ENCODE results near the gene SGF29.
"Not testable (repeated sequence)": the region's sequence is repeated elsewhere in the genome, so short reads cannot be mapped to it uniquely, and the experiment has no call there.

The SGF29 gene

DNA sequence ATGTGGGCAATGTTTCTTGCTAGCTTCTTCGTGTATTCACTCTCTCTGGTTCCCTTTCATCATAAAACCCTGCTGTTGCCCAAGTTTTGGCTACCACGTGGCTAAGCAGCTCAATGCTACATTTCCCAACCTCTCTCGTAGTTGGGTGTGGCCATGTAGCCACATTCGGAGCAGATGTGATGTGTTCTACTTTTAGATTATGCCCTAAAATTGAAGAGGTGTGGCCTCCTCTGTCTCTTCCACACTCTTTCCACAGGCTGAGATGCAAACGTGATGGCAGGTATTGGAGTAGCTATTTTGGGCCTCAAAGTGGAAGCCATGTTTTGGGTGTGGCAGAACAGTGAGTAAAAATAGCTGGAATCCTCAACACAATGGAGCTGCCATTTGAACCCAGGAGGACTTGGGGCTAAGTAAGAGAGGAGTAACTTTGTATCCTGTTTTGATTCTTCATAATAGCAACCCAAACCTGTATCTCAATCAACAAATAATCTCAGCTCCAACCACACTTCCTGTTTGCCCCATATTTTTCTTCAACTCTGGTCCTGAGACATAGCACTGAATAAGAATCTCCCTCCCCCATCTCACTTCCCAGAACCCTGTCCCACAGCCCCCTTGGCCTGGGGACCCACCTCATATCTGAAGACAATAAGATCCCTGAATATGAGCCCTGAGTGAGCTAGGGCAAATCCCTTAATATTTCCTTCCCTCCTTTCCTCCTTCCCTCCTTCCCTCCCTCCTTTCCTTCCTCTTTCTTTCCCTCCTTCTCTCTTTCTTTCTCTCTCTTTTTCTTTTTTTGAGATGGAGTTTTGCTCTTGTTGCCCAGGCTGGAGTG, 19.0 kb upstream of the SGF29 start:
- no peak for DNase-seq

DNA sequence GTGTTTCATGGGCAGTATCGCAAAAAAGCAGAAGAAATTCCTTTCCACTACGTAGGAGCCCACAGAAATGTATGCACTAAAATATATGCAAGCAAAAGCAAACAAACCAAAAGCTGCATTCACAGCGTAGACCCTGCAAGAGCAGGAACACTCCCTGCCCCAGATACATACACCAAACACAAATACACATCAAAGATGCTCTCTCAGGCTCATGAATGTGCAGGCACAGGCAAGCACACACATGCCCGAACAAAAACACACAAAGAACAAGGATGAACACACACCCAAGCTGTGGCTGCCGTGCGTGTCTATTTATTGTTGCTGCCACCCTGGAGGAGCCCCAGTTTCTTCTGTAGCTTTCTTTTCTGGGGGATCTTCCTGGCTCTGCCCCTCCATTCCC, 16.6 kb upstream of the SGF29 start:
- peak; percentile 11 for DNase-seq

DNA sequence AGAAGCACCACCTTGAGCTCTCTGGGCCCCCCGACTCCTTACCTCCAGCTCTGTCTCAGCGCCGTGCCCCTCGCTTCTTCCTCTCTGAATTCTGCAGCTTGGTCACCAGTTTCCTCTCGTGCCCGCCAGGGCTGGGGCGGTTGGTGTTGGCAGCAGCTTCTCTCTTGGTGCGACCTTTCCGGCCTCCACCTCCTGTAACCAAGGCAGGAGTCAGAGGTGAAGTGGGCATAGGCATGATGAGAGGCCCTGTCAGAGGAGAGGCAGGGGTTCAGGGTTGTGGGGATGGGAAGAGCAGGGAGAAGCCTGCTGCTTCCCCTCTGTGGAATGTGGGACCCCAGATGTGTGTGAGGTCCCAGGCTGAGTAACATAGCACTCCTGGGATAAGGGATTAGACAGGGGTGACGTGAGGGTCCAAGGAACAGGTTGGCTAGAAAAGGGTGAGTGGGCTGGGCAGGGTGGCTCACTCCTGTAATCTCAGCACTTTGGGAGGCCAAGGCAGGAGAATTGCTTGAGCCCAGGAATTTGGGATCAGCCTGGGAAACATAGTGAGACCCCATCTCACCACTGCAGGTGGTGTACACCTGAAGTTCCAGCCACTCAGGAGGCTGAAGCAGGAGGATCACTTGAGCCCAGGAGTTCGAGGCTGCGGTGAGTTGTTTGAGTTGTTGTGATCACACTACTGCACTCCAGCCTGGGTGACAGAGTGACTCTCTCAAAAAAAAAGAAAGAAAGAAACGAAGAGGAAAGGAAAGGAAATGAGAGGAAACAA, 15.6 kb upstream of the SGF29 start:
- no peak for DNase-seq

DNA sequence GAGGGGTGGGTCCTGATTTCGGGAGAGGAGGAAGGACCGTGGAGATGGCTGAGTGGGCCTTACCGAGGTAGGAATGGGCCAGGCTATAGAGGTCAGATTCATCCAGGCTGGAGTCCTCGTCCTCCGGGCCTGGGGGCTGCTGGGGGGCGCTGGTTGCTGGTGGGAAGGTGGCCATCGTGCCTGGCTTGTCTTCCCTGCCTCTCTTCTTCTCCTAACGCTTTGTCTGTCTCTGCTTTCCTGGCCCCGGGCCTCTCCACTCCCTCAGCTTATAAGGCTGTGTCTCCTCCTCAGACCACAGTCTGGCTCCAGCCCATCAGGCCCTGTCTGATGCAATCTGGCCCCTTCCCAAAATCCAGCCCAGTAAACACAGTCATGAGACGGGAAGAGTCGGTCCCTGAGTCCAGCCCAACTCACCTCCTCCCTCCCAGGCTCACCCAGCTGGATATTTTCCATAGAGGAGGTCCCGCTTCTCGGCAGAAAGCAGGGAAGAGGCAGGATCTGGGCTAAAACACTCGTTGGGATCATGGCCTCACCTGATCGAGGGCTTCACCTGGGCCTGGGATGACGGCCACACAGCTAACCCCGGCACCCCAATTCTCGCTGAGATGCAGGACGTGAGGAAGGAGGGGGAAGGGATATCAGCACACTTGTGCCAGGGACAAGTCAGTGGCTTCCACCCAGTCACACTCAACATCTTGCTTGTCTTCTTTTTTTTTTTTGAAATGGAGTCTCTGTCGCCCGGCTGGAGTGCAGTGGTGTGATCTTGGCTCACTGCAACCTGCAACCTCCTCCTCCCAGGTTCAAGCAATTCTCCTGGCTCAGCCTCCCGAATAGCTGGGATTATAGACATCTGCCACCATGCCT, 14.8 kb upstream of the SGF29 start, which contains the start of gene NUPR1:
Gene NUPR1, minus strand, starts transcription at position 242 of the 864 bp plus-strand sequence. Its CDS starts 67 bp downstream, at position 175.
- DNase-seq = no peak

DNA sequence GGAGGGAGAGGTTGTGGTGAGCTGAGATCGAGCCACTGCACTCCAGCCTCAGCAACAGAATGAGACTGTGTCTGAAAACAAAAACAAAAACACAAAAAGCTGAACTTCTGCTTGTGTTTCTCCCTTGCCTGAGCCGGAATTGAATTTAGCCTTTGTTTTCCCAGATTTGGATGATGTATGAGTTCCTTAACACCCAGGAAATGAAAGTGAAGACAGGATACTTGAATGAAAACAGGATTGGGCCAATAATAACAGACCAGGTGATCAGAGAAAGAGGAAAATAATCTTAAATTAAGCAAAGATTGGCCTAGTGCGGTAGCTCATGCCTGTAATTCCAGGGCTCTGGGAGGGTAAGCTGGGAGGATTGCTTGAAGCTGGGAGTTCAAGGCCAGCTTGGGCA, 13.4 kb upstream of the SGF29 start:
- no peak for DNase-seq

DNA sequence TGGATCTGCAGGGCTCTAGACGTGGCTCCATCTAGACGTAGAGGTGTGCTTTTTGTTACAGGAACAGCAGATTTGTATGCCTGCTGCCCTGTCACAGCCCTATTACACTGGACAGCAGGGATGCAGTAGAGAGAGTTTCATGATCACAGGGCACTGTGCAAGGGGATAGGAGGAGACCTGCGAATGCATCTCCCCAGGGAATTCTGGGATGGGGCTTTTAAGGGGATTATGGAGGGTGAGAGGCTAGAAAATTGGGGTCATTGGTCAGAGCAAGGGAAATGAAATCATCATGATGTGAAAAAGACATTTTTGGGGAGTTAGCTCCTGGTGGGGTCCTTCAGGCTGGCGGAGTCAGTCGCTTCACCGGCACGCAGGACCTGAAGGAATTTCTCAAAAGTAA, 11.1 kb upstream of the SGF29 start:
- DNase-seq = no peak

DNA sequence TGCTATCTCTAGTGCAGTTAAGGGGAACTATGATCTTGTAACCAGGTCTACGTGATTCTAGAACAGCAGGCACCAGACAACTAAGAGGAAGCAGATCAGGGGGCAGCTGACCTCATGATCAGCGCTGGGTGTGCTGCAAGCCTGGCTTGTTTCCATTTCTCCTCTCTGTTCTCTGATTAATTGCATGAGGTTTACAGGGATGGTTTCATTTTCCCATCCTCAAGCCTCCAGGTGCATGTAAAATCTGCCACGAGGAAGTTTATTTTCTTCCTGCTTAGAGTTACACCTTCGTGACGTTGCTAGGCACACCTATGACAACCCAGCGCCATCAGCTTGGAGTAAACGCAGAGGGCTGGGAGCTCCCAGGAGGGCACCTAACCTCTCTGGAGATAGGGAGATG, 10.6 kb upstream of the SGF29 start:
- peak; percentile 46 for DNase-seq

DNA sequence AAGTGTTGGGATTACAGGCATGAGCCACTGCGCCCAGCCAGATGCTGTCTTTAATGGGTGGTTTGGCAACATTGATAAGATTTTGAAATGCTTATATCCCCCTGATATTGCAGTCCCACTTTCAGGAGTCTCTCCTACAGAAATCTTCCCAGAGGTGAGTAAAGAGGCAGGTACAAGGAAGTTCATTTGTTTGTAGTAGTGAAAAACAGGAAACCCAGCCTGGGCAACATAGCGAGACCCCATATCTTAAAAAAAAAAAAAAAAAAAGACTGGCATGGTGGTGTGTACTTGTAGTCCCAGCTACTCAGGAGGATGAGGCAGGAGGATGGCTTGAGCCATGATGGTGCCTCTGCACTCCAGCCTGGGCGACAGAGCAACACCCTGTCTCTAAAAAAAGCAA, 8.7 kb upstream of the SGF29 start:
- DNase-seq = no peak

DNA sequence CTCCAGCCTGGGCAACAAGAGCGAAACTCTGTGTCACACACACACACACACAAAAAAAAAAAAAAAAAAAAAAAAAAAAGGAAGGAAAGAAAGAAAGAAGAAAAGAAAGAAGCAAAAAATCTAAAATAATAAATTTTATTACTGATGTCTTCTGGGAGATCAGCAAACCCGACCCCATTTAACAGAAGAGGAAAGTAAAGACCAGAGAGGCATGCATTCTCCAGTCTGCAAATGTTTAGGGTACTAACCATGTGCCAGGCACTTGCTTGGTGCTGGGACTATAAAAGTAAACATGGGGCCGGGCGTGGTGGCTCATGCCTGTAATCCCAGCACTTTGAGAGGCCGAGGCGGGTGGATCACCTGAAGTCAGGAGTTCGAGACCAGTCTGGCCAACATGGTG, 7.8 kb upstream of the SGF29 start:
- not testable (repeated sequence) for DNase-seq

DNA sequence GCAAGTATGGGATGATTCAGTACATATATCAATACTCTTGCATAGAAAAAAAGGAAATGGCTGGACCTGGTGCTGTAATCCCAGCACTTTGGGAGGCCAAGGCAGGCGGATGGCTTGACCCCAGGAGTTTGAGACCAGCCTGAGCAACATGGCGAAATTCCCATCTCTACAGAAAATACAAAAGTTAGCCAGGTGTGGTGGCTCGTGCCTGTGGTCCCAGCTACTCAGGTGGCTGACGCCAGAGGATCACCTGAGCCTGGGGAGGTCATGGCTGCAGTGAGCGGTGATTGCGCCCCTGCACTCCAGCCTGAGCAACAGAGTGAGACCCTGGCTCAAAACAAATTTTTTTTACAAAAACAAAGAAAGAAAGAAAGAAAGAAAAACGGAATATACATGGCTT, 7.1 kb upstream of the SGF29 start:
- DNase-seq = no peak

DNA sequence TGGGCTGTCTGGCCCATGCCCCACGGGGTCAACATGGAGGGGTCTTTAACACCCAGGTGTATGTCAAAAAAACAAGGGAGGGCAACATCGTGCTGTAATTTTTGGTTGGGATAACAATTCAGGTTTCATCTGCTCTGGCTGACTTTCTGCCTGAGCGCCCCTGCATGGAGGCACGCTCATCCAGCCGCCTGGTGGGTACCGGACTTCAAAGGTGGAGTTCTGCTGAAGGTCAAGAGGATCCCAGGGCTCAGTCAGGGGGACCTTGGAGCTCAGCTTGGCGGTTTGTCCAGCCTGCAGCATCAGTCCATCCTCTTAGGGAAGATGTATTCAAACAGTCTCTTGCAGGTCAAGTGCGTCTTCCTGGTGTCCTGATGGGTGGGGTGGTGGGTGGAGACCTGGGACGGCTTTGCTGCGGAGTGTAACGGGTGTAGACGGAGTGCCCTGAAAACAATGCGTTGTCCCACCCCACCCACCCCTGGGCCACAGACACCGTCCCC, 5.4 kb upstream of the SGF29 start:
- no peak for DNase-seq

DNA sequence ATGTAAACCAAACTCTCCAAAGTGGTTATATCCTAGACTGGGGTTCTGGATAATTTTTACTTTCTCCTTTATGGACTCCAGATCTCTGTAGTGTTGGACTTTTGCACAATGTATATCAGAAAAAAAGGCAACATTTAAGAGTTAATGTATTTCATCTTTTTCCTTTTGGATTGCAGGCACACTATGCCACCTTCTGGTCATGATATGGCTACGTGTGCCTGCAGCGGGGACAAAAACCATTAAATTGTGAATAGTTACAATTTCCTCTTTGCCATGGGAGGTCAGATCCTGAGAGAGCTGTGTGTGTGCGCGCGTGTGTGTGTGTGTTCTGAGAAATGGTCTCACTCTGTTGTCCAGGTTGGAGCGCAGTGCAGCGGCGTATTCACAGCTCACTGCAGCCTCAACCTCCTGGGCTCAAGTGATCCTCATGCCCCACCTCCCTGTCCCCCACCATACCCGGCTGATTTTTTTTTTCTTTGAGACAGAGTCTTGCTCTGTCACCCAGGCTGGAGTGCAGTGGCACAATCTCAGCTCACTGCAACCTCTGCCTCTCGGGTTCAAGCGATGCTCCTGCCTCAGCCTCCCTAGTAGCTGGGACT, 4.3 kb upstream of the SGF29 start:
- peak; percentile 41 for DNase-seq

DNA sequence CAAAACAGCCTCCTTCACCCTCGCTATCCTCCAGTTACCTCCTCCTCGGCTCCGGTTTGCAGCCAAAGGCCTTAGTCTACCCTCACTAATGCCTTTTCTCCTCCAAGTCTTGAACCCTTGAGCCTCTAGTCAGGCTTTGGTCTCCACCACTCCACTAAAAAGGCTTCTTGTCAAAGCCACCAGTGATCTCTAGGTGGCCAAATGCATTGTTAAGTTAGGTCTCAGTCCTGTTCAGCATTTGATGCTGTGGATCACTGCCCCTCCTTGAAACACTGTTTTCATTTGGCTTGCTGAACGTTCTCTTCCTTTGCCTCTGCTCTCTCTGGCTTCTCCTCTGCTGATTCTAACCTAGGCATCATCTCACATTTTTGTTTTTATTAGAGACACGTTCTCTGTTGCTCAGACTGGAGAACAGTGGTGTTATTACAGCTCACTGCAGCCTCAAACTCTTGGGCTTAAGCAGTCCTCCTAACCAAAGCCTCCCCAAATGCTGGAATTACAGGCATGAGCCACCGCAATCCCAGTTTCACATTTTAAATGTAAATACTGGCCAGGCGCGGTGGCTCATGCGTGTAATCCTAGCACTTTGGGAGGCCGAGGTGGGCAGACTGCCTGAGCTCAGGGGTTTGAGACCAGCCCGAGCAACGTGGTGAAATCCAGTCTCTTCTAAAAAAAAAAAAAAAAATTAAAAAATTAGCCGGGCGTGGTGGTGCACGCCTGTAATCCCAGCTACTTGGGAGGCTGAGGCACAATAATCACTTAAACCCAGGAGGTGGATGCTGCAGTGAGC, 1.1 kb downstream of the SGF29 start:
- DNase-seq = peak; percentile 28

DNA sequence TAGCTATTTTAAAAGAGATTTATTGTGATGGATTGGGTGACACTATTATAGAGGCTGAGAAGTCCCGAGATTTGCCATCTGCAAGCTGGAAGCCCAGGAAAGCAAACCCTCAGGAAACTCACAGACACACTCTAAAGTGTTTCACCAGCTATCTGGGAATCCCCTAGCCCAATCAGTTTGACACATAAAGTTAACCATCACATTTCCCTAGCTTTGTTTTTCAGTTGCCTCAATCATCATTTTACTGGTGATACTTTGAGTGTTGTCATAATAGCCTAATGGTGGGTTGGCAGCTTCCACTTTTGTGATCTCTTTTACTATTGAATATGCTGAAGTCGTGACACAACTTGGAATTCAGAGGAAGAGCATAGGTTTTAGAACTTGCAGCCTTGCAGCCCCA, 1.8 kb downstream of the SGF29 start:
- no peak for DNase-seq

DNA sequence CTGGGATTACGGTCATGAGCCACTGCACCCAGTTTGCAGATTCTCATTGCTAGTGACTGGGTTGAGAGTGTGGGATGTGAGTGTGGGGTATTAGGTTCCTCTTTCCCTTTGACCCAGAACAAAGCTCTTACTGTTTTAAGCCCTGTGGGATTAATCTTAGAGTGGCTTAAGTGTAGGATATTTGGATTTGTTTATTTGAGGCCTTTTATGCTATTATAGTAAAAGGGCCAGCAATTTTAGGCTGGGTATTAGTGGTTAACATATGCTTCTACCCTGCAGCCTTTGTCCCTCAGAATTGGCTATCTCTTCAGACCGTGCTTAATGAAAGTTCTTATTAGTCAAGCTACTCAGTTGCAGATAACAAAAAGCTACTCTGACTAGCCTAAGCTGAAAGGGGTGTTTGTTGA, 3.2 kb downstream of the SGF29 start:
- DNase-seq = no peak

DNA sequence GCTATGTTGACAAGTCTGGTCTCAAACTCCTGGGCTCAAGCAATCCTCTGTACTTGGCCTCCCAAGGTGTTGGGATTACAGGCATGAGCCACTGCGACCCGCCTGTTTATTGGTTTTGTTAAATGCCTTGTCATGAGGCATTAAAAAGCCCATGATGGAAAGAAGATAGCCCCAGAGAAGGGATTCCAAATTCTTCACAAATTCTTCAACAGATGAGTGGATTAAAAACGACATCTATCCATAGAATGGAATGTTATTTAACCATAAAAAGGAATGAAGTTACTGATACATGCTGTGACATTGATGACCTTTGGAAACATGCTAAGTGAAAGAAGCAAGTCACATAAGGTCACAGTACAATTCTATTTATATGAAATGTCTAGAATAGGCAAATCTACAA, 4.7 kb downstream of the SGF29 start:
- no peak for DNase-seq

DNA sequence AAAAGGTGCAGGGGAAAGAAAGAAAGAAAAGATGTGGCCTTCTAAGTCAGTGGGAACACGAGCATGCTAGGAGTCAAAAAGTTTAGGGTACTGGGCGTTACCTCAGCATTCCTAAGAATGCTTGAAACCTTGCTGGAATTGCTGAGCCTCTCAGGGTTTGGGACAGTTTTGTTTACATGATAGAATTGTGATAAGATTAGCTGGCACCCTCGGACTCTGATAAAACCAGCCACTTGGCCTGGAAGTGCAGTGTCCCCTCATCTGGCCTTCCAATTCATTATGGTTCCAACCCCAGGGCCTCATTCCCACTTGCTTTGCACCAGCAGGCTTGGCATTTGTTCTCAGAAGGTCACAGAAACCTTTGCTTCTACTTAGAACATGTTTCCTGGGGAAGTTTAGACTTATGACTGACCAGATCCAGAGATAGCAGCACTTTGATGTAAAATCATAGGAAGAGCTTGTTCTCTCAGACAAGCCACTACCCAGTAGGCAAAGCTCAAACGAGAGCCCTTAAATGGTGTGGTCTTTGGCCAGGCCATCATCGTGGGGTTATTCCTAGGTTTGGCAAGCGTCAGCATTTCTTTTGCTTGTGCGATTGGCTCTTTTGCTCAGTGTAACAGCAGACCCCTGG, 8.0 kb downstream of the SGF29 start:
- DNase-seq = no peak

DNA sequence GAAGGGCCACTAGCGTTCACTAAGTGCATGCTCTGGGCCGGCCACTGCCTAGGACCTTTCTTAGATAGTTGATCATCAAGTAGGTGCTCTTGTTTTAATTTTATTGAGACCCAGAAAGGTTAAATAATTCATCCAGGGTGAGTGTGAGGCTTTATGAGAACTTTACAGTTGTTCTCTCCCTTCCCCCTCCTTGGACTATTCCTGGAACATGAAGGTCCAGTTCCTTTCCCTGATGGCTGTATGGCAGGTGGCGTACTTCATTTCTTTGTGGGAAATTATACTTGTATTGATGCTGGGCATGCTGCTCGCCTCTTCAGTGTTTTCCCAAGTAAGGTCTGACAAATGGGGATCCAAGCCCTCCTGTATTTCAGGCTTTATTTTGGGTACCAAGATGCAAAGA, 8.5 kb downstream of the SGF29 start:
- DNase-seq = no peak

DNA sequence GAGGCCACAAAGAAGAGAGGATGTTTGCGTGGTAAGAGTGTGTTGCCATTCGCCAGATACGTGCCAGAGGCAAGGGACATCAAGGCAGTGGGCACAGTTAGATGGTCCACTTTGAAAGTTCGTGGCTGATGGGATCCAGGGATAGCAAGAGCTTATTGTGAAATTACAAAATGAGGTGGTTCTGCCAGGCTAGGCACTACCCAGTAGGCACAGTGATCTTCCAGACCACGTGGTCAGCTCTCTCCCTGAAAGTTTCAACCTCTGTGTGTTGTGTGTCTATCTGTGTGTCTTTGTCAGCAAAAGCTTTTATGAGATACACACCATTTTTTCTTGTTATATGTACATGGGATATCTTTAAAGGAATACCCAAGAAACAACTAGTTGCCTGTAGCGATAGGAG, 9.5 kb downstream of the SGF29 start:
- no peak for DNase-seq

DNA sequence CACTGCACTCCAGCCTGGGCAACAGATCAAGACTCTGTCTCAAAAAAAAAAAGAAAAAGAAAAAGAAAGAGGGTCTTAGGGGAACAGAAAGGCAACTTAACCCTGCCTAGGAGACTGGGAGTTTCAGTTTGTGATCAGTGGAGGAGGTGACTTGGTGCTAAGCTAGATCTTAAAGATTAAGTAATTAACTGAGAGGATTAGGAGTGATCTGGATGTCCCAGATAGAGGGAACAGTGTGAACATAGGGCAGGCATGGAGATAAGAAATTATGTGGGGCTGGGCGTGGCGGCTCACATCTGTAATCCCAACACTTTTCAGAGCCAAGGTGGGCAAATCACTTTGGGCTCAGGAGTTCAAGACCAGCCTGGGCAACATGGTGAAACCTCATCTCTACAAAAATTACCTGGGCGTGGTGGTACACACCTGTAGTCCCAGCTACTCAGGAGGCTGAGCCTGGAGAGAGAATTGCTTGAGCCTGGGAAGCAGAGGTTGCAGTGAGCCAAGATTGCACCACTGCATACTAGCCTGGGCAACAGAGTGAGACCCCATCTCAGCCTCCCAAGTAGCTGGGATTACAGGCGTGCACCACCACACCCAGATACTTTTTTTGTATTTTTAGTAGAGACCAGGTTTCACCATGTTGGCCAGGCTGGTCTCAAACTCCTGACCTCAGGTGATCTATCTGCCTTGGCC, 12.7 kb downstream of the SGF29 start:
- DNase-seq = not testable (repeated sequence)

DNA sequence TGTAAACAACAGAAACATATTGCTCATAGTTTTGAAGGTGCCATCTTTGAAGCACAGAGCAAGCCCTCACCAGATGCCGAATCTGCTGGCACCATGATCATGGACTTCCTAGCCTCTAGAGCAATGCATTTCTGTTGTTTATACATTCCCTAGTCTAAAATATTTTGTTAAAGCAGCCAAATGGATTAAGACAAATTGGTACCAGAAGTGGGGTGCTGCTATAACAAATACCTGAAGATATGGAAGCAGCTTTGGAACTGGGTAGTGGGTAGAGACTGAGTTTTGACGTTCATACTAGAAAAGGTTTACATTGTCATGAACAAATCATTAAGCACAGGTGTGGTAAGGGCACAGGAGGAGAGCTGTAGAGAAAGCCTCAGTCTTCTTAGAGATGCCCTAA, 13.6 kb downstream of the SGF29 start:
- DNase-seq = no peak

Measured in NCI-H69 (cell line).